Endothelial cell of umbilical vein (primary cell): ENCODE measurements around the gene SPIB. TPM values are rescaled to one million over a fixed set of nuclear protein-coding genes. Genes with fewer than 3 reads are reported as not detected.

Source experiments
- BruUV-seq: library from RNA; stranded (reverse); fragments of 400-500 nt; replicated peaks from 2 replicates; lab custom pipeline; 2021; lab: Mats Ljungman, UMichigan
- CTCF ChIA-PET: fragments of 300-600, 350-600 bp; sonication (Branson Sonifier 250); formaldehyde crosslinking; loops from one replicate; lab custom pipeline; 2021; ENCODE audit warnings: antibody characterized with exemption, inconsistent platforms; lab: Charles Lee
- POLR2A ChIA-PET: fragments of 300-600, 350-600 bp; sonication (Branson Sonifier 250); formaldehyde crosslinking; loops from one replicate; lab custom pipeline; 2021; ENCODE audit warnings: antibody characterized with exemption, inconsistent platforms; lab: Charles Lee
- DNase-seq: peaks from one replicate; pipeline ENCODE4 v3.0.0-alpha.2; 2011; ENCODE audit warnings: low read depth, low spot score
- FAIRE-seq: peaks from 2 replicates; lab custom pipeline; 2011; peaks lifted over from hg19 to GRCh38; lab: Jason Lieb, UNC
- H2AFZ ChIP-seq: 2 replicates; pipeline ENCODE4 v1.6.0; 2012; ENCODE audit warnings: low read depth, low read length, control low read depth, inconsistent platforms
- H3K27ac ChIP-seq: 2 replicates; pipeline ENCODE4 v1.5.1; 2011; ENCODE audit warnings: low read depth, mild to moderate bottlenecking, control low read depth, low read length, moderate library complexity; ENCODE audit not compliant: insufficient read depth
- H3K27me3 ChIP-seq, 2 experiments: 2 replicates each; pipeline versions ENCODE4 v1.6.0 to v1.6.1; 2011; ENCODE audit warnings: low read length in 2 of 2, mixed read lengths in 1 of 2; ENCODE audit not compliant: control insufficient read depth in 2 of 2, insufficient read depth in 2 of 2
- H3K36me3 ChIP-seq, 2 experiments: 2 replicates in 1 of 2; 3 replicates in 1 of 2; pipeline ENCODE4 v1.5.1; 2011; ENCODE audit warnings: low read length in 2 of 2, mild to moderate bottlenecking in 1 of 2, moderate library complexity in 1 of 2; ENCODE audit not compliant: control insufficient read depth in 2 of 2, insufficient read depth in 2 of 2; ENCODE audit errors: extremely low read depth in 1 of 2
- H3K4me1 ChIP-seq: 3 replicates; pipeline ENCODE4 v1.5.1; 2011; ENCODE audit warnings: mild to moderate bottlenecking, low read length; ENCODE audit not compliant: control insufficient read depth, insufficient read depth; ENCODE audit errors: extremely low read depth
- H3K4me2 ChIP-seq: 2 replicates; pipeline ENCODE4 v1.6.1; 2011; ENCODE audit warnings: low read length, control low read depth, mixed read lengths; ENCODE audit not compliant: insufficient read depth
- H3K4me3 ChIP-seq, 3 experiments: fragments of 200-600 bp in 1 of 3; sonication (generic), shearing (Covaris generic) in 1 of 3; replicated peaks in 1 of 3; 2 replicates each; pipeline ENCODE4 v1.5.1; 2011 to 2016; ENCODE audit warnings: control low read depth in 3 of 3, low read length in 3 of 3, mild to moderate bottlenecking in 2 of 3, inconsistent platforms in 1 of 3, low read depth in 1 of 3, moderate library complexity in 1 of 3; ENCODE audit not compliant: insufficient read depth in 1 of 3
- H3K79me2 ChIP-seq: 2 replicates; pipeline ENCODE4 v1.6.0; 2012; ENCODE audit warnings: low read length, inconsistent platforms; ENCODE audit not compliant: control insufficient read depth, insufficient read depth
- H3K9ac ChIP-seq: replicated peaks from 2 replicates; pipeline ENCODE3; 2011; ENCODE audit warnings: low read length, control low read depth; ENCODE audit not compliant: insufficient read depth; ENCODE audit errors: extremely low read depth
- H3K9me1 ChIP-seq: replicated peaks from 3 replicates; pipeline ENCODE4 v1.6.0; 2011; ENCODE audit warnings: mild to moderate bottlenecking, low read length; ENCODE audit not compliant: control insufficient read depth, insufficient read depth; ENCODE audit errors: extremely low read depth
- H3K9me3 ChIP-seq: replicated peaks from 2 replicates; pipeline ENCODE4 v1.5.1; 2012; ENCODE audit warnings: low read length, inconsistent platforms; ENCODE audit not compliant: control insufficient read depth, insufficient read depth
- H4K20me1 ChIP-seq: replicated peaks from 2 replicates; pipeline ENCODE3; 2011; ENCODE audit warnings: mild to moderate bottlenecking, low read length; ENCODE audit not compliant: control insufficient read depth, insufficient read depth; ENCODE audit errors: extremely low read depth
- EZH2 ChIP-seq: IDR thresholded peaks from 2 replicates; pipeline ENCODE4 v1.6.1; 2012; ENCODE audit warnings: borderline replicate concordance, low read depth, mild to moderate bottlenecking, moderate library complexity, low read length, inconsistent platforms; ENCODE audit not compliant: severe bottlenecking
- FOS ChIP-seq: IDR thresholded peaks from 2 replicates; pipeline ENCODE4 v1.6.1; 2011; ENCODE audit warnings: mild to moderate bottlenecking, low read length, moderate library complexity, borderline replicate concordance; ENCODE audit not compliant: insufficient read depth
- GATA2 ChIP-seq: IDR thresholded peaks from 2 replicates; pipeline ENCODE4 v1.7.0; 2011; ENCODE audit warnings: low read depth, mild to moderate bottlenecking, moderate library complexity, mixed read lengths, low read length; ENCODE audit not compliant: insufficient read length, insufficient read depth
- JUN ChIP-seq: IDR thresholded peaks from 2 replicates; pipeline ENCODE4 v1.6.1; 2011; ENCODE audit warnings: borderline replicate concordance, low read depth; ENCODE audit not compliant: insufficient read length, insufficient read depth
- MYC ChIP-seq: IDR thresholded peaks from one replicate; pipeline ENCODE4 v1.6.1; 2011; ENCODE audit warnings: mild to moderate bottlenecking, low read depth, low read length
- POLR2A ChIP-seq: IDR thresholded peaks from 2 replicates; pipeline ENCODE4 v1.6.1; 2012; ENCODE audit warnings: low read depth, mild to moderate bottlenecking, control low read depth, low read length
- POLR2AphosphoS5 ChIP-seq: IDR thresholded peaks from 2 replicates; pipeline ENCODE4 v1.6.1; 2012; ENCODE audit warnings: low read depth, mild to moderate bottlenecking, control low read depth, low read length, moderate library complexity; ENCODE audit not compliant: insufficient read depth
- dilution Hi-C: fragments of 300-500 bp; cut with MboI; formaldehyde crosslinking; loops from one replicate; pipeline ENCODE4 v1.15.0; 2019; ENCODE audit warnings: low sequenced_read_pairs; ENCODE audit not compliant: extremely low pct_ligation_motif_present
- intact Hi-C: fragments of 100-400 bp; cut with micrococcal nuclease; formaldehyde crosslinking; loops from one replicate; pipeline ENCODE4 v1.10.0; 2022
- polyA plus RNA-seq, 4 experiments: library from polyadenylated mRNA; depleted of rRNA in 3 of 4; stranded (reverse) in 3 of 4; unstranded in 1 of 4; fragments of >200 nt; gene quantifications; 2 replicates each; pipeline versions ENCODE4 v1.2.1 to v1.2.3, GENCODE V29; 2011 to 2012; ENCODE audit warnings: missing spikeins in 1 of 4
- total RNA-seq: library from RNA; stranded (reverse); gene quantifications from 2 replicates; pipeline ENCODE4 v1.2.3, GENCODE V29; 2021
- TF ChIP-seq, protein P1 (sequence below): IDR thresholded peaks from 2 replicates; pipeline ENCODE4 v1.6.1; 2011; ENCODE audit not compliant: insufficient read depth, insufficient read length
- TF ChIP-seq, protein P2 (sequence below), 2 donors: IDR thresholded peaks; 1 replicate in 1 of 2; 2 replicates in 1 of 2; pipeline ENCODE4 v1.5.1; 2011; ENCODE audit warnings: low read length in 2 of 2, mild to moderate bottlenecking in 2 of 2, moderate library complexity in 2 of 2, control low read depth in 1 of 2, inconsistent platforms in 1 of 2, low read depth in 1 of 2; ENCODE audit not compliant: insufficient read depth in 1 of 2; ENCODE audit errors: extremely low read depth in 1 of 2

The SPIB gene
- total and polyA plus RNA-seq, 2 donors (not counting 3 experiments of a cell fraction or from before 2014, with no cell fraction given): not detected

DNA sequence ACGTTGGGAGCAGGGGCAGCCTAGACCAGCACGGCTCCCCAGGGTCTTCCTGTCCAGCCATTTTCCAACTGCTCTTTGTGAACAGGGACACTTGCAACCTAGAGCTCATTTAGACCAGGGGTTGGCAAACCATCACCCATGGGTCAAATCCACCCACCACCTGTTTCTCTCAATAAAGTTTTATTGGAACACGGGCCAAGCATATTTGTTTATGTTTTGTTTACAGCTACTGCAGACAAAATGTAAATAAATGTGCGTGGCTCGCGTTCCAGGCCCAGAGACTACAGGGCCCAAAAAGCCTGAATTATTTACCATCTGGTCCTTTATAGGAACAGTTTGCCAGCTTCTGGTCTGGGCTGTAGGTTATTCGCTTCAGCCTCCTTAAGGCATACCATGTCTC, 44.2 kb downstream of the SPIB start:
- H3K4me1 ChIP-seq: no peaks in the 10 kb centered on the region
- no peak overlapping the region for H3K27ac ChIP-seq
- FAIRE-seq (no peak), DNase-seq (no peak)
- H2AFZ ChIP-seq: no peak overlapping the region
- H3K9me3 ChIP-seq: no peaks in the 10 kb centered on the region
- CTCF ChIA-PET: interaction anchor here (0.8 to 7.4 kb wide), 9 partner anchors 11 to 459 kb away, joined by 3 to 144 read pairs (median 5); no protein-coding TSS in a partner anchor
- no peaks in the 10 kb centered on the region for H4K20me1 ChIP-seq
- TF ChIP-seq GATA2 (no peak), FOS (no peak), POLR2AphosphoS5 (no peak), POLR2A (no peak), EZH2 (no peak), JUN (no peak), MYC (no peak)
- TF ChIP-seq, protein P1, sequence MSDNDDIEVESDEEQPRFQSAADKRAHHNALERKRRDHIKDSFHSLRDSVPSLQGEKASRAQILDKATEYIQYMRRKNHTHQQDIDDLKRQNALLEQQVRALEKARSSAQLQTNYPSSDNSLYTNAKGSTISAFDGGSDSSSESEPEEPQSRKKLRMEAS: no peak
- TF ChIP-seq, protein P2, sequence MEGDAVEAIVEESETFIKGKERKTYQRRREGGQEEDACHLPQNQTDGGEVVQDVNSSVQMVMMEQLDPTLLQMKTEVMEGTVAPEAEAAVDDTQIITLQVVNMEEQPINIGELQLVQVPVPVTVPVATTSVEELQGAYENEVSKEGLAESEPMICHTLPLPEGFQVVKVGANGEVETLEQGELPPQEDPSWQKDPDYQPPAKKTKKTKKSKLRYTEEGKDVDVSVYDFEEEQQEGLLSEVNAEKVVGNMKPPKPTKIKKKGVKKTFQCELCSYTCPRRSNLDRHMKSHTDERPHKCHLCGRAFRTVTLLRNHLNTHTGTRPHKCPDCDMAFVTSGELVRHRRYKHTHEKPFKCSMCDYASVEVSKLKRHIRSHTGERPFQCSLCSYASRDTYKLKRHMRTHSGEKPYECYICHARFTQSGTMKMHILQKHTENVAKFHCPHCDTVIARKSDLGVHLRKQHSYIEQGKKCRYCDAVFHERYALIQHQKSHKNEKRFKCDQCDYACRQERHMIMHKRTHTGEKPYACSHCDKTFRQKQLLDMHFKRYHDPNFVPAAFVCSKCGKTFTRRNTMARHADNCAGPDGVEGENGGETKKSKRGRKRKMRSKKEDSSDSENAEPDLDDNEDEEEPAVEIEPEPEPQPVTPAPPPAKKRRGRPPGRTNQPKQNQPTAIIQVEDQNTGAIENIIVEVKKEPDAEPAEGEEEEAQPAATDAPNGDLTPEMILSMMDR (IDR thresholded peaks at IDR 0.05; ENCODE audit: extremely low read depth in 1 of 2, insufficient read depth in 1 of 2, low read depth in 1 of 2, low read length in 2 of 2): no peak
- intact Hi-C loops (no loop called here), dilution Hi-C loops (no loop called here)
- H3K9me1 ChIP-seq: no peaks in the 10 kb centered on the region
- no peak overlapping the region for H3K4me2 ChIP-seq
- H3K36me3 ChIP-seq: no peaks in the 10 kb centered on the region
- no peaks in the 10 kb centered on the region for H3K79me2 ChIP-seq
- no peaks in the 10 kb centered on the region for H3K27me3 ChIP-seq
- no peak overlapping the region for H3K9ac ChIP-seq
- POLR2A ChIA-PET: no interaction called here
- H3K4me3 ChIP-seq: no peak overlapping the region
- no TSS peak for BruUV-seq
